ENCODE measurements around the gene CES5A.
"Not testable (repeated sequence)": the region's sequence is repeated elsewhere in the genome, so short reads cannot be mapped to it uniquely, and the experiment has no call there.

CES5A gene, protein sequence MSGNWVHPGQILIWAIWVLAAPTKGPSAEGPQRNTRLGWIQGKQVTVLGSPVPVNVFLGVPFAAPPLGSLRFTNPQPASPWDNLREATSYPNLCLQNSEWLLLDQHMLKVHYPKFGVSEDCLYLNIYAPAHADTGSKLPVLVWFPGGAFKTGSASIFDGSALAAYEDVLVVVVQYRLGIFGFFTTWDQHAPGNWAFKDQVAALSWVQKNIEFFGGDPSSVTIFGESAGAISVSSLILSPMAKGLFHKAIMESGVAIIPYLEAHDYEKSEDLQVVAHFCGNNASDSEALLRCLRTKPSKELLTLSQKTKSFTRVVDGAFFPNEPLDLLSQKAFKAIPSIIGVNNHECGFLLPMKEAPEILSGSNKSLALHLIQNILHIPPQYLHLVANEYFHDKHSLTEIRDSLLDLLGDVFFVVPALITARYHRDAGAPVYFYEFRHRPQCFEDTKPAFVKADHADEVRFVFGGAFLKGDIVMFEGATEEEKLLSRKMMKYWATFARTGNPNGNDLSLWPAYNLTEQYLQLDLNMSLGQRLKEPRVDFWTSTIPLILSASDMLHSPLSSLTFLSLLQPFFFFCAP

GRCh38 chr16:55875273-55875672 is at the start of gene CES5A:
CES5A (minus strand) TSS chr16:55875373; CDS start chr16:55875221, 152 bp downstream.
- no peak for FAIRE-seq

DNA sequence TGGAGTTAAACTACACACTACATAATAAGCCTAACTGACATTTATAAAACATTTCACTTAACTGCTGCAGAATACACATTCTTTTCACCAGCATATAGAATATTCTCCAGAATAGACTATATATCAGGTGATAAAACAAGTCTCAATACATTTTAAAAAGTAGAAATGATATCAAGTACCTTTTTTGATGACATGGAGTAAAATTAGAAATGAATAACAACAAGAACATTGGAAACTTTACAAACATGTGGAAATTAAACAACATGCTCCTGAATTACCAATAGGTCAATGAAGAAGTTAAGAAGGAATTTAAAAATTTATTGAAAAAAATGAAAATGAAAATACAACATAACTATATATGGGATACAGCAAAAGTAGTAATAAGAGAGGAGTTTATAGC is 47.5 kb upstream of the CES5A start:
- FAIRE-seq = no peak

DNA sequence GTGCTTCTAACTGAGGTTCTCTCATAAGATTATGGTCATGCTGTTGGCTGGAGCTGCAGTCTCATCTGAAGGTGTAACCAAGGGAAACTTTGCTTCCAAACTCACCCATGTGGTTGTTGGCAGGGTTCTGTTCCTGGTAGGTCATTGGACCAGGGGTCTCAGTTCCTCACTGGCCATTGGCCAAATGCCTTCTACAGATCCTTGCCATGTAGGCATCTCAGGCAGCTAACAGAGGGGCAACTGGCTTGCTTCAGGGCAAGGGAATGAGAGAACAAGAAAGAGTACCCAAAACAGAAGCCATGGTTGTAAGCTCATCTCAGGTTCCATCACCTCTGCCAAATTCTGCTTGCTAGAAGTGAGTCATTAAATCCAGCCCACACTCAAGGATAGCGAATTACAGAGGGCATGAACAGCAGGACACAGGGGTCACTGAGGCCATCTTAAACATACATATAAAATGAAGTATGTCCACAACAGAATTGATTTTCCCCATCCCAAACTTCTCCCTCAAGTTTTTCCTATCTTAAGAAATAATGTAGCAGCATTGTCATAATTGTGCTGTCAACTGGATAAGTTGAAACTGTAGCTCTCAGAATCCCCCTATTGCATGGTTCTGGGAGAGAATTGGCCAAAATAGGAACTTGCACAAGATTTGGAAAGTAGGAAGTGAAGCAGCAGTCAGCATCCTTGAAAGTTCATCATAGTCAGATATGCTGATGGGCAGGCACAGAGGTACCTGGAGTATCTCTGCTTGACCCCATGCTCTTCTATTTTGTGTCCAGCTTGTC is 42.4 kb upstream of the CES5A start:
- no peak for FAIRE-seq

GRCh38 chr16:55915096-55915827 is 40.1 kb upstream of the CES5A start:
- no peak for FAIRE-seq

DNA sequence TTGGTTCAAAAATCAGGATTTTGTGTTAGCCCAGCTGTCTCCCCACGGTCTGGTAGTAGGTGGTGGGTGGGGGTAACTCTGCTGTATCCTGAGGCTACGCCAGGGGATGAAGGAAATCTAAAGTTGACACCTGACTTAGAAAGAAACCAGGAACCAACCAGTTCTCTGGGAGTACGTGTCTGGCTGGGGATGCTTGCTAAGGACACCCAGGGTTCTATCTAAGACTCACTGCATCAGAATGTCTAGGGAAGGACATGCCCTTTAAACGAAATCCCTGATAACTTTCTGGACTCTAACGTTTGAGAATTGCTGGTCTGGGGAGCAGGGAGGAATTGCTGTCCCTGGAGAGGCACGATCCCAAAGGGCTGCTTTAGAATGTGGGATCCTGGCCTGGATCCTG is 39.2 kb upstream of the CES5A start:
- FAIRE-seq = no peak

DNA sequence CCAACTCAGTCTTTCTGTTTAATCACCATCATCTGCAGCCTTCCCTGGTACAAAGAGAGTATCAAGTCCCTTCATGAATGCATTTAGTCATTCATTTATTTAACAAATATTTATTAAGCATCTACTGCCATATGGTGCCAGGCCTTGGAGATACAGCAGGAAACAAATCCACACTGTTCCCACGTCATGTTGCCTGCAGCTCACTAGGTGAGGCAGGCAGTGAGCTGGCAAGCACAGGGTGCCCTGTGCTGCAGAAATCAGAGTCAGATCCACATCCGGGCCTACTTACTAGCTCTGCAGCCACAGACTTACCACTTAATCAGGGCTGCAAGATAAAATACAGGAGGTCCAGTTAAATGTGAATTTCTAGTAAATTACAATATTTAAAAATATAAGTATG is 38.5 kb upstream of the CES5A start:
- no peak for FAIRE-seq

GRCh38 chr16:55913121-55913520 is 37.9 kb upstream of the CES5A start:
- not testable (repeated sequence) for FAIRE-seq

DNA sequence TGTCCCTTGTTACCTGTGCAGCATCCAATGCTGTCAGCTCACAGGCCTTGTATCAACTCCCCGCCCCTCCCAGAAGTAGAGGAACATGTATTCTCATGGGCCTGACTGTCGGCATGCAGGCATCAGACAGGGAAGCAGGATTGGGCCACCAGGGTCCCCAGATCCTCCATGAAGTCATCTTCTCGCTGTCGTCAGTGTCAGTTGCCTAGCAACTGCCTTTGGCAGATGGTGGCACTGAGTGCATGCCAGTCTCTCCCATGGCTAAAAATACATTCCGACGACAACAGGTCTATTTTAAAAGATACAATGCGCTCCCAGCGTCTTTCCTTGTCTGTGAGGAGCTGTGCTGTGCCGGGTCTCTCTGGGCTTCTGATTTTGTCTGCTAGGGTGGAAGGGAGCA is 36.8 kb upstream of the CES5A start:
- FAIRE-seq = no peak

- no peak for FAIRE-seq
These were observed 36.4 kb upstream of the CES5A start for GRCh38 chr16:55911616-55912015.

DNA sequence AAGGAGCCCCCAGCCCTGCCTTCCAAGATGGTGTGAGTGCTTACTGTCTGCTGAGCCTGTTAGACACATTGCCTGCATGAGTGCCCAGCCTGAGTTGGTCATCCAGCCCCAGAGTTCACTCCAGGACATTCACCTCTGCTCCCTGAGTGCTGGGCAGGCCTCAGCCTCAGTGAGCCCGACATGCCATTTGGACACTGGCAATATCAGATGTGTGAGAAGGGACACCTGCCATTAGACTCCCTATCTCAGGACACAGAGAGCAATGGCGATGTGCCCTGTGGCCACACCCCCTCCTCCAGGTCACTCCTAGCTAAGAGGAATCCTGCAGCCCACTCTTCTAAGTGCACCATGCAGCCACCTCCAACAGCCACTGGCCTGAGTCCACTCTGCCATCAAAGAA is 34.7 kb upstream of the CES5A start:
- FAIRE-seq = no peak

- FAIRE-seq = no peak
These were observed 33.5 kb upstream of the CES5A start for GRCh38 chr16:55908641-55909040.

- no peak for FAIRE-seq
These were observed 32.5 kb upstream of the CES5A start for GRCh38 chr16:55907661-55908060.

- no peak for FAIRE-seq
These were observed 30.9 kb upstream of the CES5A start for GRCh38 chr16:55906123-55906522.

DNA sequence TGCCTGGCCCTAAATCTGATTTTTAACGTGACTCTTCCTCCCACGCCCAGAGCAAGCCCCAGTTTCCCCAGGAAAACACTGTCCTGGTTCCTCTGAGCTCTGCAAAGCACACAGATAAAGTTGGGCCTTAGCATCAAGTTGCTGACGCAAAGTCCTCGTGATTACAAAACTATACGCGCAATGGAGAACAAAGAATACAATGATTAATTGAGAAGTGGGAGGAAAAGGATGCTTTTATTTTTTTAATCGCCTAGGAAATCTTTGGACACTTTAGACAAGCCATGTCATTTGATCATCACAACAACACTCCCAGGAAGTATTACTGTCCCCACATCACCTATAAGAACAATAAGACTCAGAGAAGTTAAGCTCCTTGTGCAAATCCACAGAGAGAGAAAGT is 30.5 kb upstream of the CES5A start:
- no peak for FAIRE-seq

- no peak for FAIRE-seq
These were observed 26.5 kb upstream of the CES5A start for GRCh38 chr16:55901566-55902217.

- no peak for FAIRE-seq
These were observed 25.6 kb upstream of the CES5A start for GRCh38 chr16:55900616-55901393.

- no peak for FAIRE-seq
These were observed 24.7 kb upstream of the CES5A start for GRCh38 chr16:55899857-55900256.

GRCh38 chr16:55898592-55898991 is 23.4 kb upstream of the CES5A start:
- no peak for FAIRE-seq

GRCh38 chr16:55892821-55893220 is 17.6 kb upstream of the CES5A start:
- no peak for FAIRE-seq

GRCh38 chr16:55889518-55889917 is 14.3 kb upstream of the CES5A start:
- no peak for FAIRE-seq

DNA sequence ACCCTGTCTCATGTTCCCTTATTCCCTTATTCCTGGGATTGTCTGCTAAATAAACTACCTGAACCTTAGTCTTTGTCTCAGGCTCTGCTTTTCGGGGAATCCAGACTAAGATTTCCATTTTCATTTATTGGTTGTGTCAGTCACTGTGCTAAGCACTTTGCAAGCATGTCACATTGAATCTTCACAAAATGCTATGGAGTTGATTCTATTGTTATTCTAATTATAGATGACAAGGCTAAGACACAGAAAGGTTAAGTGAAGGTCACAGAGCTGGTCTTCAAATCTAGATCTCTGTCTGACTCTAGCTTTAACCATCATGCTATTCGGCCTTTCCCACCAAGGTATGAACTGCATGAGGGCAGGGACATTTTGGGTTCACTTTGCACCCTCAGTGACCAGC is 13.4 kb upstream of the CES5A start:
- no peak for FAIRE-seq

DNA sequence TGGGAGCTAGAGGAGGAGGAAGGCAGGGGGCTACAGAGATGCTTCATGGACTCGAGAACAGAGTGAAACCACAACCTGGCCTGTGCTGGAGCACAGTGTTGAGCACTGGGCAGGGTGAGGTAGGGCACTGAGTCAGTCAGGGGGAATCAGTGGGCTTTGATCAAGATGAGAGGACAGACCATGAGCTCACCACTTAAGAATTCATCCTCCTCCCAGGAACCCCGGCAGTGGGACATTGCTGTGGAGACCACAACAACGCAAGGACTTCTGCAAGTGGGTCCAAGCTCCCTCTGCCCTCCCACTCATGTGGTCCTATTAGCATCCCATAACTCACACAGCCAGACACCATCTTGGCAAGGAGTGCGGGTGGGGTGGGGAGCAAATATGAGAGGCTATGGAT is 1.7 kb upstream of the CES5A start:
- FAIRE-seq = no peak
